Amniotic epithelial cell (primary cell): Measurements from ENCODE around the gene LIMS3.
"Not testable (repeated sequence)": the region's sequence is repeated elsewhere in the genome, so short reads cannot be mapped to it uniquely, and the experiment has no call there.

Experiments used
- DNase-seq: peaks from one replicate; pipeline ENCODE4 v3.0.0-alpha.2; 2010; ENCODE audit warnings: low read depth

The LIMS3 gene

GRCh38 chr2:109927803-109928202 is 29.3 kb downstream of the LIMS3 start:
- not testable (repeated sequence) for DNase-seq

GRCh38 chr2:109929222-109929621 is 30.7 kb downstream of the LIMS3 start:
- not testable (repeated sequence) for DNase-seq

- DNase-seq: not testable (repeated sequence)
These were observed 38.0 kb downstream of the LIMS3 start for GRCh38 chr2:109936534-109936933.

- not testable (repeated sequence) for DNase-seq
These were observed 46.9 kb downstream of the LIMS3 start for GRCh38 chr2:109945362-109945761.

- DNase-seq: not testable (repeated sequence)
These were observed 48.9 kb downstream of the LIMS3 start for GRCh38 chr2:109947262-109947958.

GRCh38 chr2:109947959-109948520 is 49.6 kb downstream of the LIMS3 start:
- DNase-seq: not testable (repeated sequence)

GRCh38 chr2:109950146-109950843 is 51.8 kb downstream of the LIMS3 start:
- not testable (repeated sequence) for DNase-seq

- not testable (repeated sequence) for DNase-seq
These were observed 65.5 kb downstream of the LIMS3 start for GRCh38 chr2:109963942-109964341.

- not testable (repeated sequence) for DNase-seq
These were observed 67.0 kb downstream of the LIMS3 start for GRCh38 chr2:109965482-109965881.

- DNase-seq: not testable (repeated sequence)
These were observed 67.7 kb downstream of the LIMS3 start for GRCh38 chr2:109966107-109966736.

GRCh38 chr2:109966858-109967257 is 68.4 kb downstream of the LIMS3 start:
- not testable (repeated sequence) for DNase-seq

- not testable (repeated sequence) for DNase-seq
These were observed 71.4 kb downstream of the LIMS3 start for GRCh38 chr2:109969864-109970263.

- DNase-seq: not testable (repeated sequence)
These were observed 73.2 kb downstream of the LIMS3 start for GRCh38 chr2:109971710-109972109.
